MM.1S (cell line): Measurements from ENCODE around the gene AP3D1.

Source experiments
- DNase-seq: peaks from one replicate; pipeline ENCODE4 v3.0.0-alpha.2; 2015
- H2AFZ ChIP-seq: fragments of 300-600 bp; sonication (generic); 2 replicates; pipeline ENCODE4 v1.6.0; 2016; ENCODE audit warnings: antibody characterized with exemption, low read length
- H3F3A ChIP-seq: fragments of 300-600 bp; sonication (generic); 2 replicates; pipeline ENCODE4 v1.6.1; 2016; ENCODE audit warnings: mild to moderate bottlenecking, antibody characterized with exemption, low read length, moderate library complexity, mixed read lengths; ENCODE audit not compliant: insufficient read depth
- H3K27ac ChIP-seq: fragments of 300-600 bp; sonication (generic); 2 replicates; pipeline ENCODE4 v1.5.1; 2016; ENCODE audit warnings: mild to moderate bottlenecking, low read length
- H3K27me3 ChIP-seq: fragments of 300-600 bp; sonication (generic); replicated peaks from 2 replicates; pipeline ENCODE4 v1.6.0; 2016; ENCODE audit warnings: low read length; ENCODE audit not compliant: insufficient read depth
- H3K36me3 ChIP-seq: fragments of 300-600 bp; sonication (generic); replicated peaks from 2 replicates; pipeline ENCODE4 v1.6.1; 2016; ENCODE audit warnings: mild to moderate bottlenecking, low read length, mixed read lengths; ENCODE audit not compliant: insufficient read depth
- H3K4me1 ChIP-seq: fragments of 300-600 bp; sonication (generic); 2 replicates; pipeline ENCODE4 v1.6.1; 2016; ENCODE audit warnings: low read length, mixed read lengths
- H3K4me2 ChIP-seq: fragments of 300-600 bp; sonication (generic); 2 replicates; pipeline ENCODE4 v1.6.0; 2016; ENCODE audit warnings: low read depth, low read length
- H3K4me3 ChIP-seq: fragments of 300-600 bp; sonication (generic); 2 replicates; pipeline ENCODE4 v1.5.1; 2016; ENCODE audit warnings: low read length, mixed read lengths
- H3K79me2 ChIP-seq: fragments of 300-600 bp; sonication (generic); 2 replicates; pipeline ENCODE4 v1.6.1; 2016; ENCODE audit warnings: mixed run types, low read length, mixed read lengths
- H3K9ac ChIP-seq: fragments of 300-600 bp; sonication (generic); 2 replicates; pipeline ENCODE4 v1.6.1; 2016; ENCODE audit warnings: low read length, mixed read lengths
- H3K9me2 ChIP-seq: fragments of 300-600 bp; sonication (generic); replicated peaks from 2 replicates; pipeline ENCODE4 v1.6.1; 2016; ENCODE audit warnings: mild to moderate bottlenecking, low read length, mixed read lengths; ENCODE audit not compliant: insufficient read depth
- H3K9me3 ChIP-seq: fragments of 300-600 bp; sonication (generic); replicated peaks from 2 replicates; pipeline ENCODE4 v1.6.1; 2016; ENCODE audit warnings: mild to moderate bottlenecking, low read length, mixed read lengths; ENCODE audit not compliant: insufficient read depth
- H4K20me1 ChIP-seq: fragments of 300-600 bp; sonication (generic); 2 replicates; pipeline ENCODE4 v1.6.1; 2016; ENCODE audit warnings: mild to moderate bottlenecking, low read length, moderate library complexity, mixed read lengths; ENCODE audit not compliant: insufficient read depth
- EZH2 ChIP-seq: fragments of 300-600 bp; sonication (generic); optimal IDR thresholded peaks from 2 replicates; pipeline ENCODE3; 2017; ENCODE audit warnings: low read depth, mild to moderate bottlenecking, antibody characterized with exemption, low read length, mixed read lengths
- EZH2phosphoT487 ChIP-seq: fragments of 300-600 bp; sonication (generic); IDR thresholded peaks from 2 replicates; pipeline ENCODE4 v1.6.1; 2018; ENCODE audit warnings: antibody characterized with exemption, low read length
- TF ChIP-seq, protein P1 (sequence below): fragments of 300-600 bp; sonication (generic); IDR thresholded peaks from 2 replicates; pipeline ENCODE4 v1.5.1; 2016; ENCODE audit warnings: antibody characterized with exemption, low read length, mixed read lengths

AP3D1 gene

DNA sequence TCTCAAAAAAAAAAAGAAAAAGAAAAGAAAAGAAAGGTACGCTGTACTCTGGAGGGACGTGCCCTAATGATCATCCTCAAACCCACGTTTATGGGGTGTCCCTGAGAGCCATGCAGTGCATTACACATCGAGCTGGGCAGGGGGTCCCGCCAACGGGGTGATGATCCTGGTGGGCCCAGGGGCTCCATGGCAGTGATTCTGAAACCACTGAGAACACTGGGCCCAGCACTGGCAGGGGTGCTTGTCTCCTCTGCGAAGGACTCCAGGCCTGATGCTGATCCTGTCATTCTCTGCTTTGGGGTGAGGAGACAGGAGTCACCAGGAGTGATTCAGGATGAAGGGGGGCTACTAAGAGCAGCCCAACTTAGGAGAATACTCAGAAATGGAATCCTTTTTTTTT, 74.0 kb downstream of the AP3D1 start:
- no peaks in the 10 kb centered on the region for H3K27me3 ChIP-seq
- H3K9me3 ChIP-seq = no peaks in the 10 kb centered on the region
- H4K20me1 ChIP-seq = peaks cover 54% of the 10 kb centered on the region
- no peak overlapping the region for H3K9ac ChIP-seq
- H3K4me3 ChIP-seq = no peak overlapping the region
- peaks cover 98% of the 10 kb centered on the region for H3K79me2 ChIP-seq
- H3K4me2 ChIP-seq = no peak overlapping the region
- peaks cover 50% of the 10 kb centered on the region for H3K36me3 ChIP-seq
- no peak for DNase-seq
- H3K27ac ChIP-seq = no peak overlapping the region
- no peak for TF ChIP-seq EZH2
- TF ChIP-seq, protein P1, sequence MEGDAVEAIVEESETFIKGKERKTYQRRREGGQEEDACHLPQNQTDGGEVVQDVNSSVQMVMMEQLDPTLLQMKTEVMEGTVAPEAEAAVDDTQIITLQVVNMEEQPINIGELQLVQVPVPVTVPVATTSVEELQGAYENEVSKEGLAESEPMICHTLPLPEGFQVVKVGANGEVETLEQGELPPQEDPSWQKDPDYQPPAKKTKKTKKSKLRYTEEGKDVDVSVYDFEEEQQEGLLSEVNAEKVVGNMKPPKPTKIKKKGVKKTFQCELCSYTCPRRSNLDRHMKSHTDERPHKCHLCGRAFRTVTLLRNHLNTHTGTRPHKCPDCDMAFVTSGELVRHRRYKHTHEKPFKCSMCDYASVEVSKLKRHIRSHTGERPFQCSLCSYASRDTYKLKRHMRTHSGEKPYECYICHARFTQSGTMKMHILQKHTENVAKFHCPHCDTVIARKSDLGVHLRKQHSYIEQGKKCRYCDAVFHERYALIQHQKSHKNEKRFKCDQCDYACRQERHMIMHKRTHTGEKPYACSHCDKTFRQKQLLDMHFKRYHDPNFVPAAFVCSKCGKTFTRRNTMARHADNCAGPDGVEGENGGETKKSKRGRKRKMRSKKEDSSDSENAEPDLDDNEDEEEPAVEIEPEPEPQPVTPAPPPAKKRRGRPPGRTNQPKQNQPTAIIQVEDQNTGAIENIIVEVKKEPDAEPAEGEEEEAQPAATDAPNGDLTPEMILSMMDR = no peak
- TF ChIP-seq EZH2phosphoT487 = no peak
- no peaks in the 10 kb centered on the region for H3K9me2 ChIP-seq
- H3F3A ChIP-seq = peaks cover 36% of the 10 kb centered on the region
- peaks cover 10% of the 10 kb centered on the region for H3K4me1 ChIP-seq
- H2AFZ ChIP-seq = no peak overlapping the region

DNA sequence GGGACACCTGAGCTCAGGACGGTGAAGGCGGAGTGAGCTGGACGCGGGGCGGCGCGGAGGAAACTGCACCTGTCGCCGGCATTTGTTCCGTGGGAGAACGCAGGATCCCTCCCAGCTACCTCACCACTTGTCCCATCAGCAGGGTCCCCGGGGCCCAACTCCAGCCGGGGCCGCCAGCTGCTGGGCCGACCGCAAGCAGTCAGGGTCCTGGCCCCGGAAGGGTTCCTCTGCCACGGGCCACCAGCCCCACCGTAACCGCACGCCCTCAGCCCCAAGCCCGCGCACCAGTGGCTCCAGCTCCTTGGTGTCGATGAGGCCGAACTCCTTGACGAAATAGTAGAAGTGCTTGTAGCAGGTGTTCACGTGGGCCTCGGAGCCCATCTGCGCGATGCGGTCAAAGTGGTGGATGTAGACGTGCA, 74.8 kb downstream of the AP3D1 start:
- no peaks in the 10 kb centered on the region for H3K9me3 ChIP-seq
- no peak overlapping the region for H3K4me3 ChIP-seq
- no peak overlapping the region for H3K4me2 ChIP-seq
- peaks cover 38% of the 10 kb centered on the region for H3F3A ChIP-seq
- H3K9ac ChIP-seq = no peak overlapping the region
- H3K79me2 ChIP-seq = peaks cover 95% of the 10 kb centered on the region
- H4K20me1 ChIP-seq = peaks cover 49% of the 10 kb centered on the region
- TF ChIP-seq, protein P1 = no peak
- TF ChIP-seq EZH2phosphoT487 (no peak), EZH2 (no peak)
- H3K9me2 ChIP-seq = no peaks in the 10 kb centered on the region
- no peak overlapping the region for H2AFZ ChIP-seq
- peaks cover 50% of the 10 kb centered on the region for H3K36me3 ChIP-seq
- H3K4me1 ChIP-seq = peaks cover 3% of the 10 kb centered on the region; the same call in 1 of the 2 replicates
- no peaks in the 10 kb centered on the region for H3K27me3 ChIP-seq
- no peak for DNase-seq
- H3K27ac ChIP-seq = no peak overlapping the region

DNA sequence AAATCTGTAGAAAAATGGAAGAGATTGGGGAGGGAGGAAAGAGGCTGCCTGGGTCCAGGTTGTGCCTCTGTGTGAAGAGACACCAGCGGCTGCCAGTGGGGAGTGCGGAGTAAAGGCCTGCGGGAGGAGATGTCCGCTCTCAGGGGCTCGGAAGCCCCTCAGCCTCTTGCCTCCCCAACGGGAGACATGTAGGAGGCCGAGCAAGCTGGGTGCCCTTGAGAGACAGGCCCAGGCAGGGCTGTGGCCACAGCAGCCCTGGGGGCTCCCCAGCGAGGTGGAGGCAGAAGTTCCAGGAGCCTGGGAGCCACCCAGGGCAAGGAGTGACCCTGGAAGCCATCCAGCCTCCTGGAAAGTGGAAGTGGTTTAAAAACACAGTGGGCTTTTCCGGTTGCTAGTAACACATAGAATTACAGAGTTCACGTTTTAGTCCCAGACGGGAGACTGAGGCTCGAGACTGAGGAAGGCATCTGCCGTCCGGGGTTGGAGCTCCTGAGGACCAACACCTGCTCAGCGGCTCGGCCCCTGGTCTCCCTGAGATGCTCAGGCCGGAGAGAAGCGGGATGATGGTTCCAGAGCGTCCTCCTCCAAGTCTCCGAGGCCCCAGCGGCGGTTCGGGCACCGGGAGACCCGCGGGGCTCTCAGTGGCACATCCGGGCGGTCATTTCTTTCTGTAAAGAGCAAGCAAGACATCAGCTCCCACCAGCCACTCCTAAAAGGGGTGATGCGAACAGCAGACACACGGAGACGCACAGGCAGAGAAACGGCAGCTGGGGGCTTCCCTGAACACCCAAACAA, 78.4 kb downstream of the AP3D1 start:
- no peak for TF ChIP-seq EZH2
- peaks cover 56% of the 10 kb centered on the region for H3F3A ChIP-seq
- no peak for DNase-seq
- H2AFZ ChIP-seq = no peak overlapping the region
- no peaks in the 10 kb centered on the region for H3K4me1 ChIP-seq
- H3K4me3 ChIP-seq = no peak overlapping the region
- no peaks in the 10 kb centered on the region for H3K9me2 ChIP-seq
- no peaks in the 10 kb centered on the region for H3K27me3 ChIP-seq
- H4K20me1 ChIP-seq = peaks cover 25% of the 10 kb centered on the region
- H3K4me2 ChIP-seq = no peak overlapping the region
- H3K36me3 ChIP-seq = peaks cover 25% of the 10 kb centered on the region
- H3K9ac ChIP-seq = no peak overlapping the region
- H3K79me2 ChIP-seq = peaks cover 66% of the 10 kb centered on the region
- no peaks in the 10 kb centered on the region for H3K9me3 ChIP-seq
- no peak overlapping the region for H3K27ac ChIP-seq
